Osteoblast (primary cell): ENCODE data around the gene OR52B2. TPM values are rescaled to one million over a fixed set of nuclear protein-coding genes. Genes with fewer than 3 reads are reported as not detected.

Experiments
- DNase-seq: peaks from one replicate; pipeline ENCODE4 v3.0.0; 2011; ENCODE audit warnings: low spot score, mixed read lengths; ENCODE audit not compliant: insufficient read length; ENCODE audit errors: missing footprints
- H2AFZ ChIP-seq: 2 replicates; pipeline ENCODE4 v1.6.0; 2011; ENCODE audit warnings: mild to moderate bottlenecking, low read length
- H3K27ac ChIP-seq: 2 replicates; pipeline ENCODE4 v1.5.1; 2011; ENCODE audit warnings: mild to moderate bottlenecking, low read depth, low read length, moderate library complexity
- H3K27me3 ChIP-seq: 2 replicates; pipeline ENCODE4 v1.6.0; 2012; ENCODE audit warnings: mild to moderate bottlenecking, control low read depth, inconsistent platforms, low read length, moderate library complexity; ENCODE audit not compliant: insufficient read depth
- H3K36me3 ChIP-seq: 2 replicates; pipeline ENCODE4 v1.5.1; 2011; ENCODE audit warnings: mild to moderate bottlenecking, low read length, control low read depth, moderate library complexity; ENCODE audit not compliant: insufficient read depth
- H3K4me1 ChIP-seq: 2 replicates; pipeline ENCODE4 v1.5.1; 2011; ENCODE audit warnings: mild to moderate bottlenecking, low read length, control low read depth, moderate library complexity; ENCODE audit not compliant: insufficient read depth
- H3K4me2 ChIP-seq: 2 replicates; pipeline ENCODE4 v1.6.0; 2011; ENCODE audit warnings: mild to moderate bottlenecking, low read length; ENCODE audit not compliant: insufficient read depth
- H3K4me3 ChIP-seq: fragments of 200-600 bp; sonication (generic); 3 replicates; pipeline ENCODE4 v1.5.1; 2012; ENCODE audit warnings: mild to moderate bottlenecking, low read length, inconsistent platforms; ENCODE audit not compliant: insufficient read depth
- H3K79me2 ChIP-seq: 2 replicates; pipeline ENCODE4 v1.6.0; 2012; ENCODE audit warnings: mild to moderate bottlenecking, low read length, control low read depth, inconsistent platforms; ENCODE audit not compliant: insufficient read depth
- H3K9me3 ChIP-seq: 2 replicates; pipeline ENCODE4 v1.5.1; 2011; ENCODE audit warnings: low read depth, low read length, control low read depth
- H4K20me1 ChIP-seq: 2 replicates; pipeline ENCODE4 v1.6.0; 2012; ENCODE audit warnings: mild to moderate bottlenecking, low read length, control low read depth; ENCODE audit not compliant: insufficient read depth
- CTCF ChIP-seq: IDR thresholded peaks from 2 replicates; pipeline ENCODE4 v1.5.1; 2011; ENCODE audit warnings: mild to moderate bottlenecking, low read depth, low read length, moderate library complexity; ENCODE audit errors: extremely low read depth
- total RNA-seq: library from RNA; depleted of rRNA; stranded (reverse); fragments of >200 nt; gene quantifications from 2 replicates; pipeline ENCODE4 v1.2.3, GENCODE V29; 2012

The OR52B2 gene
- total RNA-seq, 1 donor, result not detected

GRCh38 chr11:6196396-6196795 lies 26.3 kb upstream of the OR52B2 start:
- DNase-seq, result no peak
- Histone ChIP-seq H3K27ac (no peak overlapping the region), H3K4me1 (no peaks in the 10 kb centered on the region), H4K20me1 (no peaks in the 10 kb centered on the region), H3K27me3 (no peaks in the 10 kb centered on the region), H3K4me3 (no peak overlapping the region), H3K36me3 (no peaks in the 10 kb centered on the region), H2AFZ (no peak overlapping the region), H3K4me2 (no peak overlapping the region), H3K79me2 (no peaks in the 10 kb centered on the region), H3K9me3 (no peaks in the 10 kb centered on the region)
- no peak for TF ChIP-seq CTCF

DNA sequence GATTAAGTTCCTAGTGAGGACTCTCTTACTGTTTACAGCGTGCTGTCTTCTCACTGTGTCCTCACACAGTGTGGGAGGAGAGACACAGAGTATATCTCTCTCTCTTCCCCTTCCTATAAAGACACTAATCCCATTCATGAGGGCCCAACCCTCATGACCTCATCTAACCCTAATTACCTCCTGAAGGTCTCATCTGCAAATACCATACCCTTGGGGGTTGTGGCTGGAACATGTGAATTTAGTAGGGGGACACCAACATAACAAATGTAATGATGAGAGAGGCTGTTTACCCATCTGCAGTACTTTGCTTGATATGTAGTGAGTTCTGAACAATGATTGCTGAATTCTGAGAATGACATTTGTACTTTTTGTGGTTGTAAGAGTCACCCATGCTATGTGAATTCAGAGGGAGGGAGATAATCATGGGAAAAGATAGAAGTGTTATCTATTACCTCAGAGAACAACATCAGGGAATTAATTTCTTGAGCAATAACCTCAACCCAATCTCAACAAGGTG lies 24.0 kb upstream of the OR52B2 start:
- no peak overlapping the region for H3K4me3 ChIP-seq
- no peak for DNase-seq
- H3K4me1 ChIP-seq, result no peaks in the 10 kb centered on the region
- H3K27ac ChIP-seq, result no peak overlapping the region
- TF ChIP-seq CTCF, result no peak
- H2AFZ ChIP-seq, result no peak overlapping the region
- no peak overlapping the region for H3K4me2 ChIP-seq
- H3K36me3 ChIP-seq, result no peaks in the 10 kb centered on the region
- no peaks in the 10 kb centered on the region for H3K9me3 ChIP-seq
- no peaks in the 10 kb centered on the region for H3K27me3 ChIP-seq
- H4K20me1 ChIP-seq, result no peaks in the 10 kb centered on the region
- H3K79me2 ChIP-seq, result no peaks in the 10 kb centered on the region

DNA sequence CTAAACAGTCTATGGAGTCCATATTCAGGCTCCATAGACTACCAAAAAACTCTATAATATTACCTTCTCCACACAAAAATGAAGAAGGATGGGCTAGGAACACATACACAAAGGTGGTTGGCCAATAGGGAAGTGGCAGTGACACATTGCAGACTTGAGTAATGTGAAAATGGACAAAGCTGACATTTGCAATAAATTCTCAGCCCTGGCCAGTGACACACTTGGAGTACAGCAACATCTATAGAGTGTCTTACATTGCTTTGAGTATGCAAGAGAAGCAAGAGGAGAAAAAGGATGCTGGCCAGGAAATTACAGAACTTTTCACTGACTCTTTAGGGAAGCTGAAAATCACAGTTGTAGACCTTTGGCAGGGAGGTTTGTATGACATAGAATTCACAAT lies 21.6 kb upstream of the OR52B2 start:
- Histone ChIP-seq H3K27me3 (no peaks in the 10 kb centered on the region), H3K27ac (no peak overlapping the region), H3K4me3 (no peak overlapping the region), H3K4me1 (no peaks in the 10 kb centered on the region), H3K36me3 (no peaks in the 10 kb centered on the region), H3K4me2 (no peak overlapping the region), H4K20me1 (no peaks in the 10 kb centered on the region), H3K79me2 (no peaks in the 10 kb centered on the region), H3K9me3 (no peaks in the 10 kb centered on the region), H2AFZ (no peak overlapping the region)
- no peak for DNase-seq
- no peak for TF ChIP-seq CTCF

DNA sequence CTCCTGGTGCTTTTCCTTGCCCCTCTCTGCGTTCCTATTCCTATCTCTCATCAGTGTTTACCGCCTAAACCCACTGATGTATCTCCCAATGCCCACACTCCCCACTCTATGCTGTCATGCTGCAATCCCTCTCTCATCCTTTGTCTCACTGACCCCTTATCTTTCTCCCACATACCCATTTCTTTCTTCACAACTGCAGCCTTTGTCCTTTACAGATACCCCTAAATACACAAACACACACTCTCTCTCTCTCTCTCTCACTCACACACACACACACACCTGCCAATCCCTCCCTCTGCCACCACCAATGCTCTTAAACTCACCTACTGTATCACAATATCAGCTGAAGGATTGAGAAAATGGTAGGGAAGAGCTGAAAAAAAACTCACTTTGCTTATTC lies 5.3 kb upstream of the OR52B2 start:
- no peak overlapping the region for H2AFZ ChIP-seq
- H3K9me3 ChIP-seq, result no peaks in the 10 kb centered on the region
- H3K4me1 ChIP-seq, result no peaks in the 10 kb centered on the region
- H3K27me3 ChIP-seq, result no peaks in the 10 kb centered on the region
- DNase-seq, result no peak
- no peak overlapping the region for H3K4me3 ChIP-seq
- no peaks in the 10 kb centered on the region for H3K79me2 ChIP-seq
- TF ChIP-seq CTCF, result no peak
- H4K20me1 ChIP-seq, result no peaks in the 10 kb centered on the region
- H3K4me2 ChIP-seq, result no peak overlapping the region
- H3K36me3 ChIP-seq, result no peaks in the 10 kb centered on the region
- no peak overlapping the region for H3K27ac ChIP-seq
